CD4-positive, alpha-beta T cell treated with Interleukin-15 for 1 hour (primary cell): Measurements from ENCODE around the gene ZNF844.
"Not testable (repeated sequence)": the region's sequence is repeated elsewhere in the genome, so short reads cannot be mapped to it uniquely, and the experiment has no call there.

Experiments
- DNase-seq: peaks from one replicate; pipeline ENCODE4 v3.0.0-alpha.2; 2020

ZNF844 gene

GRCh38 chr19:12092956-12093355 is 28.4 kb downstream of the ZNF844 start:
- no peak for DNase-seq

DNA sequence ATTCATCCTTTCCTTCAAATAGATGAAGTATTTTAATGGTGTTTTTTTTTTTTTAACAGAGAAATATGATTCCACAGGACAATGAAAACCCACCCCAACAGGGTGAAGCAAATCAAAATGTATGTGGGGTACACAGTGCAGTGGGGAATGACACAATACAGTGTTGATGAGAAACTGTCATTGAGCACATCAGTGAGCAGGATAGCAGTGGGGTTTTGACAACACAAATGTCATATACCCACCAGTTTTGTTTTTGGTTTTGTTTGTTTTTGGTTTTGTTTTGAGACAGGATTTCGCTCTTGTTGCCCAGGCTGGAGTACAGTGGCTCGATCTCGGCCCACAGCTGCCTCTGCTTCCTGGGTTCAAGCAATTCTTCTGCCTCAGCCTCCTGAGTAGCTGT is 29.2 kb downstream of the ZNF844 start:
- no peak for DNase-seq

GRCh38 chr19:12095111-12095790 is 30.7 kb downstream of the ZNF844 start:
- DNase-seq = no peak

- DNase-seq = no peak
These were observed 33.5 kb downstream of the ZNF844 start for GRCh38 chr19:12098040-12098439.

DNA sequence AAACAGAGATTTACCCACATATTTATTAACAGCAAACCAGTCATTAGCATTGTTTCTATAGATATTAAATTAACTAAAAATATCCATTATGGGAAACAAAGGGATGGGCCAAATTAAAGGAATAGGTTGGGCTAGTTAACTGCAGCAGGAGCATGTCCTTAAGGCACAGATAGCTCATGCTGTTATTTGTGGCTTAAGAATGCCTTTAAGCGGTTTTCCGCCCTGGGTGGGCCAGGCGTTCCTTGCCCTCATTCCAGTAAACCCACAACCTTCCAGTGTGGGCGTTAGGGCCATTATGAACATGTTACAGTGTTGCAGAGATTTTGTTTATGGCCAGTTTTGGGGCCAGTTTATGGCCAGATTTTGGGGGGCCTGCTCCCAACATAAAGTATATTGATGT is 39.4 kb downstream of the ZNF844 start:
- not testable (repeated sequence) for DNase-seq

- no peak for DNase-seq
These were observed 46.6 kb downstream of the ZNF844 start for GRCh38 chr19:12111176-12111575.

GRCh38 chr19:12111943-12112637 is 47.6 kb downstream of the ZNF844 start:
- no peak for DNase-seq

DNA sequence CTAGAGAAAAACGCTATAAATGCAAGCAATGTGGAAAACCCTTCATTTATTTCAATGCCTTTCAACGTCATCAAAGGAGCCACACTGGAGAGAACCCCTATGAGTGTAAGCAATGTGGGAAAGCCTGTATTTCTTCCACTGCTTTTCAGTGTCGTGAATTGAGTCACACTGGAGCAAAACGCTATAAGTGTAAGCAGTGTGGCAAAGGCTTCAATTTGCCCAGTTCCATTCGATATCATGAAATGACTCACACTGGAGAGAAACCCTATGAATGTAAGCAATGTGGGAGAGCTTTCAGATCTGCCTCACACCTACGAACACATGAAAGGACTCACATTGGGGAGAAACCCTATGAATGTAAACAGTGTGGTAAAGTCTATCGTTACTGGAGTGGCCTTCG is 48.2 kb downstream of the ZNF844 start:
- no peak for DNase-seq

GRCh38 chr19:12113121-12113520 is 48.6 kb downstream of the ZNF844 start:
- DNase-seq = no peak

- DNase-seq = no peak
These were observed 52.9 kb downstream of the ZNF844 start for GRCh38 chr19:12117201-12117970.

GRCh38 chr19:12126707-12127106 is 62.2 kb downstream of the ZNF844 start:
- DNase-seq = no peak
